Measurements from ENCODE around the gene E4F1.

Gene E4F1

GRCh38 chr16:2229091-2229490 lies 5.7 kb downstream of the E4F1 start:
- no peak overlapping the region for H3K27ac ChIP-seq
- TF ChIP-seq, protein P1, sequence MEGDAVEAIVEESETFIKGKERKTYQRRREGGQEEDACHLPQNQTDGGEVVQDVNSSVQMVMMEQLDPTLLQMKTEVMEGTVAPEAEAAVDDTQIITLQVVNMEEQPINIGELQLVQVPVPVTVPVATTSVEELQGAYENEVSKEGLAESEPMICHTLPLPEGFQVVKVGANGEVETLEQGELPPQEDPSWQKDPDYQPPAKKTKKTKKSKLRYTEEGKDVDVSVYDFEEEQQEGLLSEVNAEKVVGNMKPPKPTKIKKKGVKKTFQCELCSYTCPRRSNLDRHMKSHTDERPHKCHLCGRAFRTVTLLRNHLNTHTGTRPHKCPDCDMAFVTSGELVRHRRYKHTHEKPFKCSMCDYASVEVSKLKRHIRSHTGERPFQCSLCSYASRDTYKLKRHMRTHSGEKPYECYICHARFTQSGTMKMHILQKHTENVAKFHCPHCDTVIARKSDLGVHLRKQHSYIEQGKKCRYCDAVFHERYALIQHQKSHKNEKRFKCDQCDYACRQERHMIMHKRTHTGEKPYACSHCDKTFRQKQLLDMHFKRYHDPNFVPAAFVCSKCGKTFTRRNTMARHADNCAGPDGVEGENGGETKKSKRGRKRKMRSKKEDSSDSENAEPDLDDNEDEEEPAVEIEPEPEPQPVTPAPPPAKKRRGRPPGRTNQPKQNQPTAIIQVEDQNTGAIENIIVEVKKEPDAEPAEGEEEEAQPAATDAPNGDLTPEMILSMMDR (conservative IDR thresholded peaks at IDR 0.05) = no peak

GRCh38 chr16:2229632-2230250 lies 6.3 kb downstream of the E4F1 start:
- H3K27ac ChIP-seq = no peak overlapping the region
- TF ChIP-seq, protein P1 (conservative IDR thresholded peaks at IDR 0.05) = no peak

DNA sequence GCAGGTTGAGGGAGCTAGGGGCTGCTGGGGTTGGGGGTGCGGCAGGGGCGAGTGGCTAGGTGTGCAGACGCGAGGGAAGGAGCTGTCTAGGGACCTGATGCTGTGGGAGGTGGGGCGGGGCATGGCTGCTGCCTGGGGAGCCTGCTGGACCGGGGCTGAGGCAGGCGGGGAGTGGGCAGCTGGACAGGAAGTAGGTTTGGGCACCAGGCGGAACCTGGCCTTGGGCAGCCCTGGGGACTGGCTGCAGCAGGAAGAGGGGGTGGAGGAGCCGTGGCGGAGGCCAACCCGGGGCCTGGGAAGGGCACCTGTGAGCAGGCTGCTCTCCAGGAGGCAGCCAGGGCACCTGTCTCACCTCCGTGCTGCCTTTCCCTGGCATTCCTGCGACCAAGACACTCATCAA lies 7.0 kb downstream of the E4F1 start:
- no peak overlapping the region for H3K27ac ChIP-seq
- TF ChIP-seq, protein P1 (conservative IDR thresholded peaks at IDR 0.05) = no peak

DNA sequence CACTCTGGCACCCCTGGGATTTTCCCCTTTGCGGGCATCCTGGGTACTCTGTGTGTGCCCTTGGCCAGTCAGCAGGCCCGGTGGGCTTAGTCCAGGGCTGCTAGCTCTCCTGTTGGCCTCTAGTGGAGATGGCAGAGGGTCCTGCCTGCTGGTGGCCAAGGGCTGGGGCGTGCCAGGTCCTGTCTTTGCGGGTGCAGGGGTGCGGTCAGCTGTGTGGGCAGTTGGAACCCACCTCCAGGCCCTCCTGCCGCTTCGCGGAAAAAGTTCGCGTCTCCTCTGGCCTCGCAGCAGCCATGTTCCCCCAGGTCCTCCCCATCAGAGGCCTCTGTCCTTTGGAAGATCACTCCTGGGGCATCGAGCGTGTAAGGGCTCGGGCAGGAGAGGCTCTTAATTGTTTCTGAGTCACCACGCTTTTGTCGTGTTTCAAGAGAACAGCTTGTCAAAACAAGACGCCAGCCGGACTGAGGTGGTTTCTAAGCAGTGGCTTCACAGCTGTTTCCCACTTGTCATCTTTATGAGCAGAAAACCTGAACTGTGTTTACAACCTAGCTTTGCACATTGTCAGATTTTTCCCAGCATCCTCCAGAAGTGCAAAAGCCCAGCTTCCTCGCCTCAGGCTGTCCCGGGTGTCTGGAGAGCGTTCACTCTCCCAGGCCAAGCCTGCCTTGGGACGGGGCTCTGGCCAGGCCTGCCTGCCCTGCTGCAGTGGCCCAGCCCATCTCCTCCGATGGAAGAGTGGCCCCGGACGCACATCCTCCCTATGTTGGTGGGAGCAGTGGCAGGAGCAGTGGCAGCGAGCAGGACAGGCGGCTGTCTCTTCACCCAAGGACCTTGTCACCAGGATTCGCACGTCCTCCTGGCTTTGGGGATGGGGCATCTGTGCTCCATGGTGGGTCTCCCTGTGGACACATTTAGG lies 7.9 kb downstream of the E4F1 start:
- H3K27ac ChIP-seq = no peak overlapping the region
- TF ChIP-seq, protein P1 (conservative IDR thresholded peaks at IDR 0.05) = no peak

- H3K27ac ChIP-seq = no peak overlapping the region
- TF ChIP-seq, protein P1 (conservative IDR thresholded peaks at IDR 0.05) = no peak
Observed at GRCh38 chr16:2232094-2232990, 9.0 kb downstream of the E4F1 start.

GRCh38 chr16:2233046-2233775 lies 9.8 kb downstream of the E4F1 start:
- TF ChIP-seq, protein P1 (conservative IDR thresholded peaks at IDR 0.05) = no peak
- H3K27ac ChIP-seq = no peak overlapping the region
